Peyer's patch (tissue), 4 donors: ENCODE data around the gene HAP1. TPM values are rescaled to one million over a fixed set of nuclear protein-coding genes. Genes with fewer than 3 reads are reported as not detected.

ENCODE experiments used
- DNase-seq, 3 donors: peaks; one replicate each; pipeline ENCODE4 v3.0.0-alpha.2; 2017 to 2019
- H3K27ac ChIP-seq, 4 donors: fragments of 200-600 bp; sonication (generic); one replicate each; pipeline ENCODE4 v1.5.1; 2016 to 2019
- H3K27me3 ChIP-seq, 2 donors: fragments of 200-600 bp; sonication (generic); one replicate each; pipeline ENCODE4 v1.5.1; 2019
- H3K36me3 ChIP-seq, 3 donors: fragments of 200-600 bp; sonication (generic); one replicate each; pipeline ENCODE4 v1.5.1; 2016 to 2019
- H3K4me1 ChIP-seq, 4 donors: fragments of 200-600 bp; sonication (generic); one replicate each; pipeline ENCODE4 v1.5.1; 2016 to 2019
- H3K4me3 ChIP-seq, 4 donors: fragments of 200-600 bp; sonication (generic); 1 replicate in 3 of 4; 2 replicates in 1 of 4; pipeline ENCODE4 v1.5.1; 2016 to 2019; ENCODE audit warnings: mild to moderate bottlenecking in 1 of 4
- H3K9me3 ChIP-seq, 4 donors: fragments of 200-600 bp; sonication (generic); one replicate each; pipeline ENCODE4 v1.5.1; 2016 to 2019; ENCODE audit warnings: mild to moderate bottlenecking in 1 of 4
- CTCF ChIP-seq, 6 experiments: fragments of 450-650 bp in 4 of 6; fragments of 200-600 bp in 2 of 6; sonication (generic) in 1 of 6; IDR thresholded peaks; one replicate each; pipeline ENCODE4 v1.5.1; 2017 to 2019; ENCODE audit warnings: antibody characterized with exemption in 6 of 6, mild to moderate bottlenecking in 3 of 6, moderate library complexity in 1 of 6
- POLR2A ChIP-seq, 2 donors: fragments of 450-650 bp; IDR thresholded peaks; one replicate each; pipeline ENCODE4 v1.5.1; 2017; ENCODE audit warnings: antibody characterized with exemption in 2 of 2, mild to moderate bottlenecking in 2 of 2, moderate library complexity in 2 of 2
- total RNA-seq, 4 donors: library from RNA; depleted of rRNA; stranded (reverse); fragments of >200 nt; gene quantifications; one replicate each; pipeline ENCODE4 v1.1.0, GENCODE V29; 2016

The HAP1 gene
- total RNA-seq, 4 donors from 2014 or later = 0.94 to 5.0 TPM; not detected in 2

- no peaks in the 10 kb centered on the region for H3K27me3 ChIP-seq
- peaks cover 0 to 32% (median 0%) of the 10 kb centered on the region in 3 donors for H3K36me3 ChIP-seq
- H3K4me3 ChIP-seq = no peak overlapping the region
- H3K27ac ChIP-seq = peak overlapping the region in 3 of 4 donors; percentile 14 to 70 (median 65)
- DNase-seq = peak in 2 of 3 donors; percentile 36 to 81
- H3K9me3 ChIP-seq = no peaks in the 10 kb centered on the region
- peaks cover 0 to 26% (median 0%) of the 10 kb centered on the region in 4 donors for H3K4me1 ChIP-seq
- no peak for TF ChIP-seq CTCF (IDR thresholded peaks at IDR 0.05)
- no peak for TF ChIP-seq POLR2A (IDR thresholded peaks at IDR 0.05)
Measured at GRCh38 chr17:41697122-41697962, 37.1 kb downstream of the HAP1 start.

GRCh38 chr17:41695954-41696757 is 38.3 kb downstream of the HAP1 start:
- TF ChIP-seq CTCF (IDR thresholded peaks at IDR 0.05) = peak; percentile 74 to 92 (median 80)
- TF ChIP-seq POLR2A (IDR thresholded peaks at IDR 0.05) = no peak
- peak in 2 of 3 donors; percentile 47 to 78 for DNase-seq
- Histone ChIP-seq H3K9me3 (no peaks in the 10 kb centered on the region), H3K27ac (peak overlapping the region in 3 of 4 donors; percentile 14 to 70 (median 65)), H3K27me3 (no peaks in the 10 kb centered on the region), H3K4me1 (peaks cover 0 to 27% (median 0%) of the 10 kb centered on the region in 4 donors), H3K4me3 (no peak overlapping the region), H3K36me3 (peaks cover 0 to 44% (median 8%) of the 10 kb centered on the region in 3 donors)

GRCh38 chr17:41695134-41695661 is 39.2 kb downstream of the HAP1 start:
- peaks cover 0 to 54% (median 15%) of the 10 kb centered on the region in 3 donors for H3K36me3 ChIP-seq
- TF ChIP-seq POLR2A (IDR thresholded peaks at IDR 0.05) (no peak), CTCF (IDR thresholded peaks at IDR 0.05) (no peak)
- H3K4me3 ChIP-seq = no peak overlapping the region
- peak overlapping the region in 1 of 4 donors; percentile 44 for H3K27ac ChIP-seq
- no peaks in the 10 kb centered on the region for H3K9me3 ChIP-seq
- DNase-seq = no peak
- H3K4me1 ChIP-seq = peaks cover 0 to 37% (median 4%) of the 10 kb centered on the region in 4 donors
- no peaks in the 10 kb centered on the region for H3K27me3 ChIP-seq

- Histone ChIP-seq H3K9me3 (no peaks in the 10 kb centered on the region), H3K36me3 (peaks cover 0 to 62% (median 20%) of the 10 kb centered on the region in 3 donors), H3K4me3 (no peak overlapping the region), H3K4me1 (peaks cover 0 to 41% (median 8%) of the 10 kb centered on the region in 4 donors), H3K27me3 (no peaks in the 10 kb centered on the region), H3K27ac (peak overlapping the region in 1 of 4 donors; percentile 4)
- DNase-seq = no peak
- TF ChIP-seq POLR2A (IDR thresholded peaks at IDR 0.05) = no peak
Measured at GRCh38 chr17:41692722-41693521, 41.5 kb downstream of the HAP1 start.

GRCh38 chr17:41691031-41691777 is 43.2 kb downstream of the HAP1 start:
- H3K9me3 ChIP-seq = no peaks in the 10 kb centered on the region

More at GRCh38 chr17:41691031-41691777, 43.2 kb downstream of the HAP1 start:
- no peak for DNase-seq
- no peaks in the 10 kb centered on the region for H3K27me3 ChIP-seq
- peak overlapping the region in 1 of 4 donors; percentile 100 for H3K27ac ChIP-seq
- H3K4me3 ChIP-seq = peak overlapping the region in 1 of 4 donors; percentile 85
- TF ChIP-seq POLR2A (IDR thresholded peaks at IDR 0.05) = no peak
- H3K4me1 ChIP-seq = peaks cover 0 to 27% (median 8%) of the 10 kb centered on the region in 4 donors
- peaks cover 0 to 62% (median 20%) of the 10 kb centered on the region in 3 donors for H3K36me3 ChIP-seq
